Suprapubic skin (tissue), 4 donors: Measurements from ENCODE around the gene NANS. TPM values are rescaled to one million over a fixed set of nuclear protein-coding genes. Genes with fewer than 3 reads are reported as not detected.
A peak's percentile ranks its signal among the peaks of the same experiment; 100 is the strongest.

Experiments
- DNase-seq, 2 donors: peaks; one replicate each; pipeline ENCODE4 v3.0.0-alpha.2; 2019; ENCODE audit warnings: low spot score in 2 of 2
- H3K27ac ChIP-seq: fragments of 200-600 bp; sonication (generic); one replicate; pipeline ENCODE4 v1.5.1; 2019
- H3K27me3 ChIP-seq: fragments of 200-600 bp; sonication (generic); one replicate; pipeline ENCODE4 v1.5.1; 2019
- H3K36me3 ChIP-seq: fragments of 200-600 bp; sonication (generic); one replicate; pipeline ENCODE4 v1.5.1; 2019
- H3K4me1 ChIP-seq: fragments of 200-600 bp; sonication (generic); one replicate; pipeline ENCODE4 v1.5.1; 2019
- H3K4me3 ChIP-seq: fragments of 200-600 bp; sonication (generic); one replicate; pipeline ENCODE4 v1.5.1; 2019; ENCODE audit warnings: mild to moderate bottlenecking
- H3K9me3 ChIP-seq: fragments of 200-600 bp; sonication (generic); one replicate; pipeline ENCODE4 v1.5.1; 2019
- EP300 ChIP-seq: sonication (generic); formaldehyde crosslinking; IDR thresholded peaks from one replicate; pipeline ENCODE4 v1.6.1; 2017; ENCODE audit warnings: antibody characterized with exemption
- POLR2A ChIP-seq, 2 donors: fragments of 450-650 bp; IDR thresholded peaks; one replicate each; pipeline ENCODE4 v1.6.1; 2017; ENCODE audit warnings: antibody characterized with exemption in 2 of 2, mild to moderate bottlenecking in 2 of 2, moderate library complexity in 2 of 2
- POLR2AphosphoS5 ChIP-seq, 3 donors: sonication (generic); formaldehyde crosslinking; IDR thresholded peaks; one replicate each; pipeline ENCODE4 v1.6.1; 2017; ENCODE audit warnings: antibody characterized with exemption in 3 of 3
- WGBS: methylation state at CpG from one replicate; pipeline ENCODE4 v1.1.5; 2018; 5-methylcytosine and 5-hydroxymethylcytosine counted together
- total RNA-seq, 4 donors: library from RNA; depleted of rRNA; stranded (reverse); fragments of >200 nt; gene quantifications; one replicate each; pipeline ENCODE4 v1.1.0, GENCODE V29; 2016
- TF ChIP-seq, protein P1 (sequence below), 2 donors: fragments of 200-600 bp in 1 of 2; fragments of 450-650 bp in 1 of 2; sonication (generic) in 1 of 2; IDR thresholded peaks; one replicate each; pipeline ENCODE4 v1.5.1; 2016 to 2019; ENCODE audit warnings: antibody characterized with exemption in 2 of 2, mild to moderate bottlenecking in 1 of 2, moderate library complexity in 1 of 2

Gene NANS, protein sequence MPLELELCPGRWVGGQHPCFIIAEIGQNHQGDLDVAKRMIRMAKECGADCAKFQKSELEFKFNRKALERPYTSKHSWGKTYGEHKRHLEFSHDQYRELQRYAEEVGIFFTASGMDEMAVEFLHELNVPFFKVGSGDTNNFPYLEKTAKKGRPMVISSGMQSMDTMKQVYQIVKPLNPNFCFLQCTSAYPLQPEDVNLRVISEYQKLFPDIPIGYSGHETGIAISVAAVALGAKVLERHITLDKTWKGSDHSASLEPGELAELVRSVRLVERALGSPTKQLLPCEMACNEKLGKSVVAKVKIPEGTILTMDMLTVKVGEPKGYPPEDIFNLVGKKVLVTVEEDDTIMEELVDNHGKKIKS
- total RNA-seq, result 10 to 100 TPM; 35.0 to 49.6 (median 45.2) TPM

DNA sequence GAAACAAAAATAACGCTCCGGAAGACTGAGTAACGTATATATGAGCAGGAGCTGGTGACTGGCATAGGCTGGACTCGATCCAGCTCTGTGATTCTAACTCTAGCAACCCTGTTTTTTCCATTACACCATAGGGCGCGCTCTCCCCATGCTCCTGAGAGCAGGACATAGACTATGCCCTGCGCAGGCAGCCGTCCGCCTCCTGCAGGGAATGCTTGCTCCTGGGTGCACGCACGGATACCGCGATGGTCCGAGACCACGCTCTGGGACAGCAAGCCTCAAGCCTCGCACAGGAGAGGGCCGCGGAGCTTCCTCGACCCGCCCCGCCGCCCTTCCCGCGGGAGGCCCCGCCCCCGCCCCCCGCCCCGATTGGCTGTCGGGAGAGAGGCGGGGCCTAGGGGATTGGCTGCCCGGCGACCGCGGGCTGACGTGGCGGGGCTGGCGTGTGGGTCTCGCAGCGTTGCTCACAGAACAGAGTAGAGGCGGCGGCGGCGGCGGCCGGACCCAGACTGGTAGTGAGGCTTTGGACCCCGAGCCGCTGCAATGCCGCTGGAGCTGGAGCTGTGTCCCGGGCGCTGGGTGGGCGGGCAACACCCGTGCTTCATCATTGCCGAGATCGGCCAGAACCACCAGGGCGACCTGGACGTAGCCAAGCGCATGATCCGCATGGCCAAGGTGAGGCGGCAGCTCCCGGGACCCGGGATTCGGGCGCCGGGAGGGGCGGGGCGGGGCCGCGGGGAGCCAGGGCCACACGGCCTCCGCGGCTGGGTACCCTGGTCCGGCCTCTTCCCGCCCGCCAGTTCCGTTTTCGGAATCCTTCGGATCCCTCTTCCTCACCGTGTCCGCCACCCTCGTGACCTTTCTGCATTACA lies at the start of gene NANS:
Gene NANS (plus strand): TSS at position 464 of the 869 bp plus-strand sequence. CDS start 77 bp downstream, at position 541.
- H3K9me3 ChIP-seq, result no peaks in the 10 kb centered on the region
- peak; percentile 96 to 97 for DNase-seq
- H3K36me3 ChIP-seq, result peaks cover 8% of the 10 kb centered on the region
- H3K27me3 ChIP-seq, result no peaks in the 10 kb centered on the region
- peak; percentile 82 to 83 for TF ChIP-seq POLR2A (IDR thresholded peaks at IDR 0.05)
- peak in 2 of 3 donors; percentile 5 to 57 for TF ChIP-seq POLR2AphosphoS5 (IDR thresholded peaks at IDR 0.05)
- TF ChIP-seq EP300, result no peak
- H3K4me3 ChIP-seq, result peak within 1 kb of the TSS; percentile 70
- WGBS, result under 1% methylated on average over 52 of the region's 80 CpGs
- H3K4me1 ChIP-seq, result peaks cover 30% of the 10 kb centered on the region
- H3K27ac ChIP-seq, result peak within 1 kb of the TSS; percentile 94

DNA sequence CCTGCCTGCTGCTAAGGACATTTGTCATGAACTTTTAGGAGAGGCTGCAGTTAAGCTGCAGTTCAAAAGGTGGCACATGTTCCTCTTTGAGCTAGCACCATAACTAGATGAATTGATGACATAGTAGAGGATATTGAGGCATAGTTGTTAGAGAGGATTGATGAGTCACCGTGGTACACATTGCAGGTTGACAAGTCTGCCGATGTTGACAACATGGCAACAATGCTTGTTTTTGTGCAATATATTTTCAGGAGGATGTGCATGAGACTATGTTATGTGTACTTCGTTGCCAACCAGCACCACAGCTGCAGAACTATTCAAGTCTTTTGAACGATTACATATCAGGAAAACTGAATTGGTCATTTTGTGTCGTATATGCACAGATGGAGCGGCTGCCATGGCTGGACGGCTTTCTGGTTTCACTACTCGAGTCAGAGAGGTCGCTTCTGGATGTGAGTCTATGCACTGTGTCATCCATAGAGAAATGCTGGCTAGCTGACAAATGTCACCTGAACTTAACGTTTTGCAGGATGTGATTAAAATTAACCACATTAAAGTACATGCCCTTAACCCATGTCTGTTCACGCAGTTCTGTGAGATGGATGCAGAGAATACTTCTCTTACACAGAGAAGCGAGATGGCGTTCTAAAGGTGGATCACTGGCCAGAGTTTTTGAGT lies 49.1 kb upstream of the NANS start:
- H3K27me3 ChIP-seq, result no peaks in the 10 kb centered on the region
- no peak for DNase-seq
- 83% methylated on average over 13 of the region's 13 CpGs for WGBS

DNA sequence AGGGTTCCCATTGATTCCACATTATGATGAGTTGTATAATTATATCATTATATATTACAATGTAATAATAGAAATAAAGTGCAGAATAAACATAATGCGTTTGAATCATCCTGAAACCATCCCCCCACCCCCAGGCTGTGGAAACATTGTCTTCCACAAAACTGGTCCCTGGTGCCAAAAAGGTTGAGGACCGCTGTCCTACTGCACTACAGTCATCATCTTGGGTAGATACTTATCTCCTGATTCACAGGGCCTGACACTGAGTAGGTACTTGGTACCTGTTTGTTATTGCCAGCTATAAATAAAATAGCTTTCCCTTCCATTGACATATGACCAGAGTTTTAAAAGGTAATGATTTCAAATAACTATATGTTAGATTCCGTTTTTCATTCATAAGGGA lies 47.8 kb upstream of the NANS start:
- H3K9me3 ChIP-seq, result no peaks in the 10 kb centered on the region
- H3K4me3 ChIP-seq, result no peak overlapping the region
- H3K36me3 ChIP-seq, result peaks cover 88% of the 10 kb centered on the region
- no peak for DNase-seq
- H3K4me1 ChIP-seq, result no peaks in the 10 kb centered on the region
- WGBS, result 85% methylated on average over 3 of the region's 3 CpGs
- H3K27ac ChIP-seq, result no peak overlapping the region
- TF ChIP-seq, protein P1, sequence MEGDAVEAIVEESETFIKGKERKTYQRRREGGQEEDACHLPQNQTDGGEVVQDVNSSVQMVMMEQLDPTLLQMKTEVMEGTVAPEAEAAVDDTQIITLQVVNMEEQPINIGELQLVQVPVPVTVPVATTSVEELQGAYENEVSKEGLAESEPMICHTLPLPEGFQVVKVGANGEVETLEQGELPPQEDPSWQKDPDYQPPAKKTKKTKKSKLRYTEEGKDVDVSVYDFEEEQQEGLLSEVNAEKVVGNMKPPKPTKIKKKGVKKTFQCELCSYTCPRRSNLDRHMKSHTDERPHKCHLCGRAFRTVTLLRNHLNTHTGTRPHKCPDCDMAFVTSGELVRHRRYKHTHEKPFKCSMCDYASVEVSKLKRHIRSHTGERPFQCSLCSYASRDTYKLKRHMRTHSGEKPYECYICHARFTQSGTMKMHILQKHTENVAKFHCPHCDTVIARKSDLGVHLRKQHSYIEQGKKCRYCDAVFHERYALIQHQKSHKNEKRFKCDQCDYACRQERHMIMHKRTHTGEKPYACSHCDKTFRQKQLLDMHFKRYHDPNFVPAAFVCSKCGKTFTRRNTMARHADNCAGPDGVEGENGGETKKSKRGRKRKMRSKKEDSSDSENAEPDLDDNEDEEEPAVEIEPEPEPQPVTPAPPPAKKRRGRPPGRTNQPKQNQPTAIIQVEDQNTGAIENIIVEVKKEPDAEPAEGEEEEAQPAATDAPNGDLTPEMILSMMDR (IDR thresholded peaks at IDR 0.05), result no peak
- TF ChIP-seq EP300 (no peak), POLR2A (IDR thresholded peaks at IDR 0.05) (no peak)
- H3K27me3 ChIP-seq, result no peaks in the 10 kb centered on the region

More for the DNA sequence above, 49.1 kb upstream of the NANS start:
- no peak overlapping the region for H3K27ac ChIP-seq
- no peak for TF ChIP-seq POLR2A (IDR thresholded peaks at IDR 0.05)
- no peak for TF ChIP-seq POLR2AphosphoS5 (IDR thresholded peaks at IDR 0.05)
- TF ChIP-seq, protein P1 (IDR thresholded peaks at IDR 0.05), result no peak
- TF ChIP-seq EP300, result no peak
- H3K4me1 ChIP-seq, result peaks cover 7% of the 10 kb centered on the region
- peaks cover 74% of the 10 kb centered on the region for H3K36me3 ChIP-seq
- no peaks in the 10 kb centered on the region for H3K9me3 ChIP-seq
- H3K4me3 ChIP-seq, result no peak overlapping the region

DNA sequence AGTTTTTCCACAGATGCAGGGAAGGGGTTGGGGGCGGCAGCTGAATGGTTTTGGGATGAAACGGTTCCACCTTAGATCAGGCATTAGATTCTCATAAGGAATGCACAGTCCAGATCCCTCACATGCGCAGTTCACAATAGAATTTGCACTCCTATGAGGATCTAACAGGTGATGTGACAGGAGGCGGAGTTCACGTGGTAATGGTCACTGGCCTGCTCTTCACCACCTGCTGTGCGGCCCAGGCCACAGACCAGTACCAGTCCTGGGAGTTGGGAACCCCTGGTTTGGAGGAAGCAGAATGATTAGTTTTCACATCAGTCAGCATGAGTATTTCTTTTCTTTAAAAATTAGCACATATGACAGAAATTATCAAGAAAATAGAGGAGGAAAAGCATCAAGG lies 47.1 kb upstream of the NANS start:
- H3K36me3 ChIP-seq, result peaks cover 93% of the 10 kb centered on the region
- H3K4me1 ChIP-seq, result no peaks in the 10 kb centered on the region
- H3K4me3 ChIP-seq, result no peak overlapping the region
- H3K27ac ChIP-seq, result no peak overlapping the region
- no peaks in the 10 kb centered on the region for H3K27me3 ChIP-seq
- no peak for DNase-seq
- 91% methylated on average over 6 of the region's 6 CpGs for WGBS
- TF ChIP-seq POLR2A (IDR thresholded peaks at IDR 0.05) (no peak), POLR2AphosphoS5 (IDR thresholded peaks at IDR 0.05) (no peak), EP300 (no peak)
- TF ChIP-seq, protein P1 (IDR thresholded peaks at IDR 0.05), result no peak
- H3K9me3 ChIP-seq, result no peaks in the 10 kb centered on the region

- Histone ChIP-seq H3K4me1 (no peaks in the 10 kb centered on the region), H3K9me3 (no peaks in the 10 kb centered on the region), H3K4me3 (no peak overlapping the region), H3K27ac (no peak overlapping the region), H3K27me3 (no peaks in the 10 kb centered on the region), H3K36me3 (peaks cover 93% of the 10 kb centered on the region)
- 63% methylated on average over 1 of the region's 1 CpG for WGBS
- DNase-seq, result no peak
- TF ChIP-seq, protein P1 (IDR thresholded peaks at IDR 0.05), result no peak
- no peak for TF ChIP-seq POLR2AphosphoS5 (IDR thresholded peaks at IDR 0.05)
- TF ChIP-seq POLR2A (IDR thresholded peaks at IDR 0.05), result no peak
- TF ChIP-seq EP300, result no peak
Measured at GRCh38 chr9:98009936-98010335, 46.6 kb upstream of the NANS start.
